EL (cell line): ENCODE results near the gene CFAP46.
"Not testable (repeated sequence)": the region's sequence is repeated elsewhere in the genome, so short reads cannot be mapped to it uniquely, and the experiment has no call there.

Experiments used
- DNase-seq: peaks from one replicate; pipeline ENCODE4 v3.0.0-alpha.2; 2016

Gene CFAP46

DNA sequence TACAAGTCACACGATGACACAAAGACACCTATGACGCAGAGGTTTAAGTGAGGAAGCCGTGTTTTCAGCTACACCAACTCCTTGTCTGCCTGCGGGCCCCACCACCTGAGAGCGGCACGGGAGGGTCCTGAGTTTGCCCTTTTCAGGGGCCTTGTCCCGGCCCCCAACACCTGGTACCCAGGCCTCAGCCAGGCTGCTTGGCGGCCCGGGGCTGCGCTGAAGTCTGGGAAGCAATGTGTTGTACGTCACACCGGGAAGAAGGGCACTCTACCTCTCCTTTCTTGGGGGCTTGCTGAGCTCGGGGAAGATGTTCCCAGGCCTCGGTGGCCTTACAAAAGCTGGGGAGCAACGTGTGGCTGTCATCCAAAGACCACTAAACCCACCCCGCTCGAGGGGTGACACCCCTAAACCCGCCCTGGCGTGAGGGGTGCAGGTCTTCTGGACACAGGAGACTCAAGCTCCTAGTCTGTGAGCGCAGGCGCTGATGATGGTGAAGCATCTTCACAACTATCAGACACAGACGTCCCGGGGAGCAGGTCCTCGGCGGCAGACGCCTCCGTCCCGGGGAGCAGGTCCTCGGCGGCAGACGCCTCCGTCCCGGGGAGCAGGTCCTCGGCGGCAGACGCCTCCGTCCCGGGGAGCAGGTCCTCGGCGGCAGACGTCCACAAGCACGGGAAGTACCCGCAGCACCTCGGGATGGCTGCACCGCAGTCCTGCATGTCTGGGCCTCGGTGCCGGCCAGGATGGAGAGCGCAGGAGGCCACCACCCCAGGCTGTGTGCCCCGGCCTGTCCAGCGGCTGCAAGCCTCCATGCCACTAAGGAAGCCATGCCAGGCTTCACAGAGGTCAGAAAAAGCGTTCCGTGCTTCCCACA is 15.4 kb downstream of the CFAP46 start:
- no peak for DNase-seq

DNA sequence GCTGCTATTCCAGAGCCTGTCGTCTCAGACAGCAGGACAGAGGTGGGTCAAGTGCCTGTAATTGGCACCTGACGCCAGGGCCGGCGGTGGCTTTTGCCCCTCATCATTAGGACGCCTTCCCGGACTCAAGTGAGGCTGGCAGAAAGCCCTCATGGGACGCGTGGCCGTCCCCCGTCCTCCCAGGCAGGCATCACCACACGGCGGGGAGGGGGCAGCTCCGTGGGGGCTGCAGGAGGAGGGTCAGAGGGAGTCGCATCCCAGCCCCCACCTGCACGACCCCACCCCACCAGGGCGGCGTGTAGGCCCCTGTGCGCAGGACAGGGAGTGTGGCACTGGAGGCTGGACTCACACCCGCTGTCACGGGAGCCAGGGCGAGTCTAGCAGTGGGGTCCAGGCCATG is 16.3 kb downstream of the CFAP46 start:
- no peak for DNase-seq

DNA sequence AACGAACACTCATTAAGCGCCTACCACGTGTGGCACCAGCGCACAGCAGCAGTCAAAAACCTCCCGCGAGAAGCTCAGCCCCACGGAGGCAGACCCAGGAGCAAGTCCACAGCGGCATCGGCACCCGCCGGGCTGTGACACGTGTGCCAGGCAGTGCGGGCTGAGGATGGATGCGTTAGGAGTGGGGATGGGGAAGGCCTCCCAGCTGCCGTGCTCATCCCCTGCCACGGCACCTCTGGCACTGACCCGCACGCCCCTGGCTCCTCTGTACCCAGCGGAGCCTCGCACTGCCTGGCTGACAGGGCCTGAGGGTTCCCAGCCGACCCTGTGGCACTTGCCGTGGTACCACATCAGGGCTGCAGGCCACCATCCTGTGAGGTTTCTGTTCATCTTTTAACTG is 16.8 kb downstream of the CFAP46 start:
- no peak for DNase-seq

- no peak for DNase-seq
Observed at GRCh38 chr10:132925071-132925561, 17.3 kb downstream of the CFAP46 start.

GRCh38 chr10:132924046-132924952 is 18.1 kb downstream of the CFAP46 start:
- no peak for DNase-seq

DNA sequence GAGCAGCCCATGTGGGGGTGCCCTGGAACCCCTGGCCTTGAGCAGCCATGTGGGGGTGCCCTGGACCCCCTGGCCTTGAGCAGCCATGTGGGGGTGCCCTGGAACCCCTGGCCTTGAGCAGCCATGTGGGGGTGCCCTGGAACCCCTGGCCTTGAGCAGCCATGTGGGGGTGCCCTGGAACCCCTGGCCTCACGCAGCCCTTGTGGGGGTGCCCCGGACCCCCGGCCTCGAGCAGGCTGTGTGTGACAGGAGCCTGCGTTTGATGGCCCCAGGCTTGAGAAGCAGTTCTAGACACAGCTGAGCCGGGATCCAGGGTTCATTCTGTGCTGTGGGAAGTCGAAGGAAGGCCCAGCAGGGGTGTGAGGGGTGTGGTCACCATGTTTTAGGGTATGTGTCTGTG is 19.0 kb downstream of the CFAP46 start:
- DNase-seq: not testable (repeated sequence)

DNA sequence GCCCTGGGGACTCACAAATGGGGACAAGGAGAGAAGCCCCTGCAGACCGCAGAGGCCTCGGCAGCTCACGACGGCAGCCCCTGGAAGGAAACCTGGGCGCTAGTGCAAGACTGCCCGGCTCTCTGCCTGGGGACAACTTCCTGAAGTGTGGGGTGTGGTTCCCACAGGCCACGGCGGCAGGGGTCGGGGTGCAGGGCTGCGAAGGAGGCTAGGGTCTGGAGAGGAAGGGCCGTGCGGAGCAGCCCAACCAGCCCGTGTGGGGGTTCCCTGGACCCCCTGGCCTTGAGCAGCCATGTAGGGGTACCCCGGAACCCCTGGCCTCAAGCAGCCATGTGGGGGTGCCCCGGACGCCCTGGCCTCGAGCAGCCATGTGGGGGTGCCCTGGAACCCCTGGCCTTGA is 19.5 kb downstream of the CFAP46 start:
- no peak for DNase-seq

GRCh38 chr10:132921818-132922807 is 20.3 kb downstream of the CFAP46 start:
- no peak for DNase-seq

GRCh38 chr10:132921086-132921485 is 21.3 kb downstream of the CFAP46 start:
- DNase-seq: no peak

DNA sequence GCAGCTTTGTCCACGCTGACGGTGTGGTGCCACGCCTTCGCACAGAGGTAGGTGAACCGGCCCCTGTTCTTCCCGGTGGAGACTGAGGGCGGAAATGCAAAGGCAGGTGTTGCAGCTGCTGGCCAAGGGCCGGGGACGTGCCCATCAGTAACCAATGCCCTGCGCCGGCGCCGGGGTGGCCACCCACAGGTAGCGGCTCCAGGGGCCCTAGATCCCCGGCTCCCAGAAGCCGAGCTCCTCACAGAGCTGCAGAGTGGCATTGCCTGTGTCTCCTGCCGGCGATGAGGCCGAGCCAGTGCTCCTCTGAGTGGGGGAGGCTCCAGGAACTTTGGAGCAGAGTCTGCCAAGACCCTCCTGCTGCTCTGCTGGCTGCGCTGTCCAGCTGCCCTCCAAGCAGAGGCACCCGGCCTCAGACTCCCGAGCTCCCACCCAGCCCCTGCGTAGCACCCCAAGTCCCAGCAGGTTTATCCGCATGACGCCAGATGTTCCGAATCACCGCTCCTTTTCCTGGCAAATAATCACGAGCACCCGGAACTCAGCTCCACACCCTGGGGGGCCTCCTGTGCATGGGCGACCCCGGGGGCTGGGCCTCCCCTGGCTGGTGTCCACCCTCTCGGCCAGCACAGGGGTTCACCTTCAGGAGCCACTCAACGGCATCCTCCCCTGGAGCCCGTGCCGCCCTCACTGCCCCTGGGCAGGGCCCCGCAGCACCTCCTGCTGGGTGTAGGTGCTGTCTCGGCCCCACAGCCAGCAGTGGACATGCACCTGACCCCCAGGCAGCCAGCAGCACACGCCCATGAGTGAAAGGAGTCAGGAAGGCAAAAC is 22.1 kb downstream of the CFAP46 start:
- no peak for DNase-seq

GRCh38 chr10:132919374-132920100 is 22.8 kb downstream of the CFAP46 start:
- no peak for DNase-seq

GRCh38 chr10:132918617-132919373 is 23.6 kb downstream of the CFAP46 start:
- no peak for DNase-seq

DNA sequence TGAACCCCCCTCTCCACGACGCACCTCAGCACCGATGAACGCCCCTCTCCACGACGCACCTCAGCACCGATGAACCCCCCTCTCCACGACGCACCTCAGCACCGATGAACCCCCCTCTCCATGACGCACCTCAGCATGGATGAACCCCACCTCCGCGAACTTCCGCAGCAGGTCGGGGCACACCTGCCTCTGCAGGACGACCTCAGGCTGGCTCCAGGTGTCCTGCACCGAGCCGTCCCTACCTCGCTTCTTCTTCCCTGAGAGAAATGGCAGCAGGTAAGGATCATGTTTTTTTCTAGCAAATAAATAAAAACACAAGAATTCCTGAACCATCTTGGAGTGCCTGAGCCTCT is 24.1 kb downstream of the CFAP46 start:
- DNase-seq: no peak

- no peak for DNase-seq
Observed at GRCh38 chr10:132916956-132917666, 25.3 kb downstream of the CFAP46 start.

DNA sequence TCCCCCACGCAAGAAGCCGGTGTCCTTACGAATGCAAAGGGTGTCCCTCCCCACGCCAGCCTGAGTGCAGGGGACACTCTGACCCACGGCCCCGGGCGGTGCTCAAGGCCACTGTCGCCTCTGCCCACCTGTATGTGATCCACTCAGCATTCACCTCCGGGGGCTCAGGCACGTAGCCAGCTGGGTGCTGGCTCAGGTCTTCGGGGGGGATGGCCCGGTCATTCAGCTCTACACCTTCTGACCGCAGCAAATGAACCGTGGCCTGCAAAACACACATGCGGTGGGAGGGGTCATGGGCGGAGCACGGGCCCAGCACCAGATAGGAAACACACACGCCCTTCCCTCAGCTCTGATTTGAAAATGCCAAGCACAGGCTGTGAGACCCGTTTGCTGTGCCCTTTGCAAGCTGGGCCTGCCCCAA is 25.9 kb downstream of the CFAP46 start:
- DNase-seq: no peak

GRCh38 chr10:132915411-132915810 is 27.0 kb downstream of the CFAP46 start:
- DNase-seq: no peak

DNA sequence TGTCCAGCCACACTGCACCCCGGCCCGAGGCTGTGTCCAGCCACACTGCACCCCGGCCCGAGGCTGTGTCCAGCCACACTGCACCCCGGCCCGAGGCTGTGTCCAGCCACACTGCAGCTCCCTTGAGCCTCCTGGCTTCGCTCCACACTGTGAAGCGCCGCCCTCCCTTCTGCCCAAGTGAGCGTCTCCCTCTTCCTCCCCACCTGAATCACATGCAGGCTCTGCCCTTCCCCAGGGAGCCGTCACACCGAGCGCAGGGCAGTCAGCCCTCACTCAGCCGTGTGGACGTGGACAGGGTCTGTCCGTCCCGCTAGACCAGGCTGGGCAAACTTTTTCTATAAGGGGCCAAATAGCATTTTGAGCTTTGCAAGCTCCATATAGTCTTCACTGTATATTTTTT is 27.6 kb downstream of the CFAP46 start:
- no peak for DNase-seq

DNA sequence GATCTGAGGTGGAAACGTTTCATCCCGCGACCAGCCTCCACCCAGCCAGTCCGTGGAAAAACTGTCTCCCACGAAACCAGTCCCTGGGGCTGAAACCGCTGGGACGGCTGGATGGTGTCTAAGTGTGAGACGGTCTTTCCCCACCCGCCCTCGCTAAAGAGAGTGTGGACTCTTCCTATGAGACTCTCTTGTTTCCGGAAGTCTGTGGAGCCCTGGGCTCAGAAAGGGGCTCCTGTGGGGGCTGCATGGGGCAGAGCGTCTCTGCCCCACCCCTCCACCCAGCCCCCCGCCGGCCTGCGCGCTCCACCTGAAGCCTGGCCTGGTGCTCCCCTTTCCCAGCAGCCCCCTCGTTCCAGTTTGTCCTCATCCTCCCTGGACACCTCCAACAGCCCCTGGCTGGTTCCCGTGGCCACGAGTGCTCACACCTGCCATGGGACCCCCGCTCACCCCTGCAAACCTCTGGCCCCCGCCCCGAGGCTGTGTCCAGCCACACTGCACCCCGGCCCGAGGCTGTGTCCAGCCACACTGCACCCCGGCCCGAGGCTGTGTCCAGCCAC is 28.7 kb downstream of the CFAP46 start:
- no peak for DNase-seq
